ENCODE results near the gene NUDT16L1. TPM values are rescaled to one million over a fixed set of nuclear protein-coding genes. Genes with fewer than 3 reads are reported as not detected.

Gene NUDT16L1
- total and polyA plus RNA-seq, 2 of the 8 experiments (the other 6 are each of a cell fraction or from before 2014, with no cell fraction given): 34.8 to 77.3 TPM

DNA sequence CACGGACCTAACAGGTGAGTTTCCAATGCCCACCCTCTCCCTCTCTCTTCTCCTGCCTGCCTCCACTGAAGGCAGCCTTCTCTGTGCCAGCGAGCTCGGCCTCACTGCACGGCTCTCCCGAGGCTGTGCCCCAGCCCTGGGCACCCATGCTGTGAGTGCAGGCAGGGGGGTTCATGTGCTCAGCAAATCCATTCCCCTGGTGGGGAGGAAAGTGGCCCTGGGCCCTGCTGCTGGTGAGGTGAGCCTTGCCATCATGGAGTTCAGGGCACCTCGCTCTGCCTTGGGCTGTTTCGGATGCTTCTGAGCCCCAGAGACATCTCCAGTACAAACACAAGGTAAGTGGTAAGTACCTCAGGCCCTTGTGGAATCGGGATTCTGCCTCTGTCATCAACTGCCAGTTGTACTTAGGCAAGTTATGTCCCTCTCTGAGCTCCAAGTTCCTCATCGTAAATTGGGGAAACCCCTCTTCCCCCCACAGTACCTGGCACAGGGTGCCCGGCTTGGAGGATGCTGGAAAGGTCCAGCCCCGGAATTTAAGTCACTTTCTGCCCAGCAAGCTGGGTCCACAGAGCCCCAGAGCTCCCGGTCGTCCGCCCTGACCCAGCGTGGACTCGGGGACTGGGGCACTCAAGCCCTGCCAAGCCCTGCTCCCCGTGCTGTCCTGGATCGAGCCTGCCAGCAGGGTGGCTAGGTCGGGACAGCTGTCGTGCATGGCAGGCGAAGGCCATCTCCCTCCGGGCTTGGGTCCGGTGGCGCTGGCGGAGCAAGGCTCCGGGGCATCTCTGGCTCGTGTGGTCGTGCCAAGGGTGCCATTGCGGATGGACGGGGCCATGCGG is 684 bp upstream of the NUDT16L1 start:
- H3K27me3 ChIP-seq (replicated peaks in 1 of 4; ENCODE audit: control insufficient read depth in 3 of 4, extremely low read depth in 1 of 4, insufficient read depth in 3 of 4, low read length in 3 of 4): no peaks in the 10 kb centered on the region
- ChIA-PET POLR2A (ENCODE audit: partially characterized antibody) (interaction anchor here (1.2 to 5.4 kb wide), 13 partner anchors 8 to 184 kb away, joined by 3 to 59 read pairs (median 5); partner anchors contain the start of genes ANKS3 and DNAAF8), CTCF (ENCODE audit: partially characterized antibody) (interaction anchor here (0.7 to 2.6 kb wide), 7 partner anchors 10 to 383 kb away, joined by 3 to 17 read pairs (median 5); partner anchors contain the start of gene MGRN1)
- no peak overlapping the region for H2AFZ ChIP-seq (ENCODE audit: low read length)
- WGBS, 2 experiments (ENCODE audit: extremely low coverage in 1 of 2, insufficient coverage in 1 of 2, insufficient read length in 1 of 2, insufficient replicate concordance in 2 of 2, low coverage in 1 of 2, low lambda C conversion rate in 2 of 2, missing lambda C conversion rate in 1 of 2): 46% methylated on average over 31 of the region's 31 CpGs; no CpG with 5 or more reads in 1 of the 2 experiments
- peaks cover 9 to 16% (median 13%) of the 10 kb centered on the region in 4 experiments; a peak in 7 of 8 replicates for H3K36me3 ChIP-seq (ENCODE audit: control insufficient read depth in 2 of 4, insufficient read depth in 4 of 4, low read length in 3 of 4)
- peak overlapping the region; percentile 69 for H3K56ac ChIP-seq (replicated peaks; ENCODE audit: insufficient read length, low read depth, low read length)
- H3K4me2 ChIP-seq (ENCODE audit: insufficient read depth in 1 of 2, low read depth in 2 of 2, low read length in 2 of 2): peak overlapping the region; percentile 68 to 81
- H4K5ac ChIP-seq (ENCODE audit: insufficient read length, low read depth, low read length): no peak overlapping the region
- H2BK120ac ChIP-seq (replicated peaks; ENCODE audit: low read depth, low read length): no peak overlapping the region
- FAIRE-seq (no peak), DNase-seq (ENCODE audit: low read depth in 1 of 2, low spot score in 2 of 2) (no peak)
- H3K14ac ChIP-seq (ENCODE audit: insufficient read length): no peak overlapping the region
- 0 out of 2 replicates have a peak overlapping the region, but pooled peaks have one; percentile 92 for H2BK15ac ChIP-seq (ENCODE audit: low read length)
- H3K4ac ChIP-seq (replicated peaks; ENCODE audit: insufficient read length, low read depth, low read length): no peak overlapping the region
- H3K4me1 ChIP-seq (replicated peaks in 1 of 4; ENCODE audit: control insufficient read depth in 3 of 4, insufficient read depth in 4 of 4, low read length in 3 of 4): peaks cover 0 to 7% (median 5%) of the 10 kb centered on the region in 4 experiments; a peak in 4 of 7 replicates
- no peak overlapping the region for H2BK20ac ChIP-seq (ENCODE audit: low read length)
- peaks cover 0 to 2% of the 10 kb centered on the region in 2 experiments; a peak in 1 of 4 replicates for H3K79me2 ChIP-seq (ENCODE audit: control insufficient read depth in 1 of 2, insufficient read depth in 2 of 2, low read length in 2 of 2)
- no peaks in the 10 kb centered on the region for H3K9me3 ChIP-seq (ENCODE audit: insufficient read depth in 2 of 2, low read depth in 1 of 2, low read length in 1 of 2)
- peak overlapping the region; percentile 25 to 93 (median 54) for H3K4me3 ChIP-seq (ENCODE audit: extremely low read depth in 1 of 4, insufficient read depth in 2 of 4, low read depth in 3 of 4, low read length in 4 of 4)
- H3K23ac ChIP-seq (ENCODE audit: insufficient read length): no peak overlapping the region
- peaks cover 0 to 14% of the 10 kb centered on the region in 2 experiments for H4K20me1 ChIP-seq (replicated peaks in 1 of 2; ENCODE audit: control insufficient read depth in 1 of 2, insufficient read depth in 2 of 2, low read length in 2 of 2)
- H3K9ac ChIP-seq (replicated peaks in 1 of 4; ENCODE audit: extremely low read depth in 1 of 4, low read depth in 3 of 4, low read length in 3 of 4): peak overlapping the region in 3 of 4 experiments; percentile 37 to 44 (median 42); a peak in 5 of 7 replicates
- no peaks in the 10 kb centered on the region for H3K79me1 ChIP-seq (ENCODE audit: low read depth, low read length)
- H3K23me2 ChIP-seq (ENCODE audit: low read depth, low read length): peaks cover 8% of the 10 kb centered on the region; the same call in 1 of the 2 replicates
- H3K18ac ChIP-seq (ENCODE audit: extremely low read depth, low read length): no peak overlapping the region; the same call in 1 of the 2 replicates
- peak overlapping the region; percentile 14; the same call in 1 of the 2 replicates for H2BK12ac ChIP-seq (ENCODE audit: low read depth, low read length)
- no peak overlapping the region; the same call in 1 of the 2 replicates for H2AK5ac ChIP-seq (ENCODE audit: low read depth, low read length)
- H2BK5ac ChIP-seq (ENCODE audit: low read depth, low read length): 0 out of 2 replicates have a peak overlapping the region, but pooled peaks have one; percentile 49
- no peak overlapping the region for H3K27ac ChIP-seq (ENCODE audit: low read depth, low read length)
- H4K91ac ChIP-seq (replicated peaks; ENCODE audit: insufficient read length, low read length): peak overlapping the region; percentile 54
- peak overlapping the region; percentile 84 for H4K8ac ChIP-seq (ENCODE audit: extremely low read depth, insufficient read depth, low read length)
- TF ChIP-seq POLR2AphosphoS5 (IDR thresholded peaks at IDR 0.05; ENCODE audit: low read depth, low read length) (0 out of 2 replicates have a peak, but pooled peaks have one; percentile 36), CTCF (IDR thresholded peaks at IDR 0.05; ENCODE audit: control extremely low read depth in 1 of 3, insufficient read depth in 1 of 3, low read depth in 1 of 3, low read length in 3 of 3) (no peak)

All from H1 (cell line).